HCT116 (cell line): ENCODE measurements around the gene BBS10.

Source experiments
- CTCF ChIP-seq, 3 experiments: fragments of 200-600 bp in 1 of 3; sonication (generic) in 1 of 3; IDR thresholded peaks in 2 of 3; conservative IDR thresholded peaks in 1 of 3; 2 replicates each; pipeline ENCODE4 v1.5.1; 2012 to 2017; ENCODE audit warnings: low read depth in 2 of 3, low read length in 2 of 3, antibody characterized with exemption in 1 of 3, borderline replicate concordance in 1 of 3, control low read depth in 1 of 3, mild to moderate bottlenecking in 1 of 3, mixed read lengths in 1 of 3, mixed run types in 1 of 3, moderate library complexity in 1 of 3; ENCODE audit not compliant: insufficient read depth in 1 of 3
- EZH2 ChIP-seq: fragments of 200-600 bp; sonication (generic); IDR thresholded peaks from 2 replicates; pipeline ENCODE4 v1.6.1; 2017; ENCODE audit warnings: antibody characterized with exemption, mixed run types
- POLR2A ChIP-seq: IDR thresholded peaks from 2 replicates; pipeline ENCODE4 v1.7.0; 2011; ENCODE audit warnings: borderline replicate concordance; ENCODE audit not compliant: insufficient read depth, insufficient read length; ENCODE audit errors: extremely low read depth
- POLR2AphosphoS5 ChIP-seq: IDR thresholded peaks from 2 replicates; pipeline ENCODE4 v1.6.1; 2011; ENCODE audit warnings: mild to moderate bottlenecking, low read depth, low read length, moderate library complexity
- REST ChIP-seq: IDR thresholded peaks from 2 replicates; pipeline ENCODE4 v1.6.1; 2012; ENCODE audit warnings: low read depth
- SP1 ChIP-seq: IDR thresholded peaks from 2 replicates; pipeline ENCODE4 v1.6.1; 2012; ENCODE audit warnings: low read depth

GRCh38 chr12:76387614-76388013, 39.4 kb upstream of the BBS10 start:
- TF ChIP-seq CTCF (IDR thresholded peaks at IDR 0.05 in 2 of 3, conservative IDR thresholded peaks at IDR 0.05 in 1 of 3; ENCODE audit: borderline replicate concordance in 1 of 3, insufficient read depth in 1 of 3, low read depth in 2 of 3, low read length in 2 of 3): no peak
- TF ChIP-seq SP1: no peak
- no peak for TF ChIP-seq POLR2AphosphoS5
- no peak for TF ChIP-seq POLR2A
- TF ChIP-seq REST: no peak
- no peak for TF ChIP-seq EZH2
